GM23248 (cell line): ENCODE results near the gene ETNPPL. TPM values are rescaled to one million over a fixed set of nuclear protein-coding genes. Genes with fewer than 3 reads are reported as not detected.
A peak's percentile ranks its signal among the peaks of the same experiment; 100 is the strongest.

Experiments
- DNase-seq: peaks from one replicate; pipeline ENCODE4 v3.0.0-alpha.2; 2015
- H2AFZ ChIP-seq: fragments of 200-600 bp; sonication (generic); 2 replicates; pipeline ENCODE4 v1.6.1; 2016; ENCODE audit warnings: antibody characterized with exemption
- H3F3A ChIP-seq: fragments of 200-600 bp; sonication (generic); 2 replicates; pipeline ENCODE4 v1.6.1; 2016; ENCODE audit warnings: mild to moderate bottlenecking, antibody characterized with exemption, mixed run types; ENCODE audit not compliant: insufficient read depth
- H3K27ac ChIP-seq: fragments of 200-600 bp; sonication (generic); 2 replicates; pipeline ENCODE4 v1.5.1; 2016; ENCODE audit warnings: mild to moderate bottlenecking
- H3K27me3 ChIP-seq: fragments of 200-600 bp; sonication (generic); replicated peaks from 2 replicates; pipeline ENCODE4 v1.6.1; 2016; ENCODE audit warnings: mild to moderate bottlenecking; ENCODE audit not compliant: insufficient read depth
- H3K36me3 ChIP-seq: fragments of 200-600 bp; sonication (generic); 2 replicates; pipeline ENCODE4 v1.6.1; 2016; ENCODE audit warnings: low read depth, mild to moderate bottlenecking
- H3K4me1 ChIP-seq: fragments of 200-600 bp; sonication (generic); 2 replicates; pipeline ENCODE4 v1.6.1; 2016; ENCODE audit warnings: mild to moderate bottlenecking; ENCODE audit not compliant: insufficient read depth
- H3K4me2 ChIP-seq: fragments of 200-600 bp; sonication (generic); one replicate; pipeline ENCODE4 v1.6.1; 2016; ENCODE audit warnings: mild to moderate bottlenecking; ENCODE audit not compliant: unreplicated experiment
- H3K4me3 ChIP-seq: fragments of 200-600 bp; sonication (generic); 2 replicates; pipeline ENCODE4 v1.5.1; 2016; ENCODE audit warnings: mild to moderate bottlenecking
- H3K79me2 ChIP-seq: fragments of 200-600 bp; sonication (generic); 2 replicates; pipeline ENCODE4 v1.6.1; 2016; ENCODE audit warnings: mild to moderate bottlenecking; ENCODE audit not compliant: insufficient read depth
- H3K9ac ChIP-seq: fragments of 200-600 bp; sonication (generic); 2 replicates; pipeline ENCODE4 v1.6.1; 2016; ENCODE audit warnings: mild to moderate bottlenecking
- H3K9me2 ChIP-seq: fragments of 200-600 bp; sonication (generic); 2 replicates; pipeline ENCODE4 v1.6.1; 2016; ENCODE audit warnings: mixed run types, mild to moderate bottlenecking, moderate library complexity; ENCODE audit not compliant: insufficient read depth
- H3K9me3 ChIP-seq: fragments of 200-600 bp; sonication (generic); one replicate; pipeline ENCODE4 v1.6.1; 2017; ENCODE audit warnings: low read depth
- H4K20me1 ChIP-seq: fragments of 200-600 bp; sonication (generic); 2 replicates; pipeline ENCODE4 v1.6.0; 2016; ENCODE audit not compliant: insufficient read depth
- EZH2 ChIP-seq: fragments of 200-600 bp; sonication (generic); IDR thresholded peaks from 2 replicates; pipeline ENCODE4 v1.6.1; 2018; ENCODE audit warnings: antibody characterized with exemption, mild to moderate bottlenecking; ENCODE audit not compliant: insufficient read depth, poor library complexity, severe bottlenecking
- EZH2phosphoT487 ChIP-seq: fragments of 200-600 bp; sonication (generic); IDR thresholded peaks from 2 replicates; pipeline ENCODE4 v1.6.1; 2018; ENCODE audit warnings: antibody characterized with exemption, moderate library complexity, mild to moderate bottlenecking, low read depth; ENCODE audit not compliant: insufficient read depth
- WGBS, 2 experiments: methylation state at CpG; one replicate each; pipeline ENCODE4 v1.1.6; 2015 to 2017; ENCODE audit warnings: low lambda C conversion rate in 2 of 2, low coverage in 1 of 2; ENCODE audit errors: missing lambda C conversion rate in 2 of 2; 5-methylcytosine and 5-hydroxymethylcytosine counted together
- in situ Hi-C: fragments of 300-500 bp; cut with MboI; formaldehyde crosslinking; loops from 2 replicates; pipeline ENCODE4 v1.15.0; 2020
- polyA plus RNA-seq: library from polyadenylated mRNA; unstranded; fragments of >200 nt; fragmentation: Nextera tagmentation; extraction: Ambion mirVana; gene quantifications from 2 replicates; pipeline ENCODE4 v1.2.1, GENCODE V29; 2016
- total RNA-seq: library from RNA; depleted of rRNA; stranded (reverse); fragments of >200 nt; shearing (Covaris generic); gene quantifications from 2 replicates; pipeline ENCODE4 v1.2.3, GENCODE V29; 2014

The ETNPPL gene
- total and polyA plus RNA-seq, 2 experiments from 2014 or later: not detected

DNA sequence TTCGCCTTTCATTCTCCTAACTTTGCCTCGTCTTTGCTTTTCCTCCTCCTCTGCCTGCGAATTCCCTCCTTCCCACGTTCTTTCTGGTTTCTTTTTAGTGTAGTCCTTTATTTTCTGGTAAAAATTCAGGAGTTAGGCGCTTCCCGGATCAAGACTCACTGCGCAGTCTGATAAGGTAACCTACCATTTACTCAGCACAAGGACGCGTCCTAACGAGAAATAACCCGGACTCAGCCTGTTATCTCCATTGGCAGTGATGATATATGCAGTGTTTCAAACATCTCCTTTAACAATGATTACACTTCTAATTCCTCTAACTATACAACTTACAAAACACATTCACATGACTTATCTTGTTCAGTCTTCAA lies 357 bp upstream of the ETNPPL start:
- H3K4me3 ChIP-seq: peak overlapping the region; percentile 71
- peak overlapping the region; percentile 80 for H2AFZ ChIP-seq
- no peak overlapping the region for H3K9ac ChIP-seq
- WGBS, 2 experiments: 21 to 24% methylated on average over 11 of the region's 11 CpGs
- H3F3A ChIP-seq: no peaks in the 10 kb centered on the region
- no peaks in the 10 kb centered on the region for H3K36me3 ChIP-seq
- H3K9me3 ChIP-seq: no peaks in the 10 kb centered on the region
- peak overlapping the region; percentile 86 for H3K4me2 ChIP-seq
- H3K4me1 ChIP-seq: no peaks in the 10 kb centered on the region
- no peaks in the 10 kb centered on the region for H4K20me1 ChIP-seq
- DNase-seq: no peak
- H3K27ac ChIP-seq: no peak overlapping the region
- no peak for TF ChIP-seq EZH2
- TF ChIP-seq EZH2phosphoT487: no peak
- no peaks in the 10 kb centered on the region for H3K9me2 ChIP-seq
- H3K27me3 ChIP-seq: peaks cover 36% of the 10 kb centered on the region
- in situ Hi-C loops: no loop called here
- H3K79me2 ChIP-seq: no peaks in the 10 kb centered on the region

- Histone ChIP-seq H3K9me3 (no peaks in the 10 kb centered on the region), H2AFZ (no peak overlapping the region), H3K9ac (no peak overlapping the region), H3K36me3 (no peaks in the 10 kb centered on the region), H4K20me1 (no peaks in the 10 kb centered on the region), H3K9me2 (no peaks in the 10 kb centered on the region), H3K27me3 (peaks cover 36% of the 10 kb centered on the region), H3K4me2 (no peak overlapping the region), H3K27ac (no peak overlapping the region), H3K4me1 (no peaks in the 10 kb centered on the region), H3K79me2 (no peaks in the 10 kb centered on the region), H3K4me3 (no peak overlapping the region), H3F3A (no peaks in the 10 kb centered on the region)
- DNase-seq: no peak
- WGBS, 2 experiments: 81 to 85% methylated on average over 9 of the region's 9 CpGs
- no peak for TF ChIP-seq EZH2
- TF ChIP-seq EZH2phosphoT487: no peak
- in situ Hi-C loops: no loop called here
Measured at GRCh38 chr4:108758498-108758897, 4.4 kb downstream of the ETNPPL start.

DNA sequence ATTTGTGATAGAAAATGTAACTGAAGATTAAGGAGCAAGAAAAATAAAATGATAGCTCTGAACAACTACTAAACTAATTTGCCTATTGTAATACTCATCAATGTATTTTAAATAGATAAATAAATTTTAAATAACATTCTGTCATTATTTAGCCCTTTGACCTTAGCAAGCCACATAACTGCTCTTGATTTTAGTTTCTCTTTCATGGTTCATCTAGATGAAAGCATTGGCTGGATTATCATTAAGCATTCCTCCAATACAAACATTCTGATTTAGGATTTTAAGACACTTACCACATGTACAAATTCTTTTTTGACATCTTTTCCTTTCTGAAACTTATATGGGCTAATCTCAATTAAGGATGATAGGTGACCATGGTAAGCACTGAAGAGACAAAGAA lies 8.5 kb downstream of the ETNPPL start:
- Histone ChIP-seq H3F3A (no peaks in the 10 kb centered on the region), H3K4me3 (no peak overlapping the region), H4K20me1 (no peaks in the 10 kb centered on the region), H3K4me1 (no peaks in the 10 kb centered on the region), H3K27ac (no peak overlapping the region), H2AFZ (no peak overlapping the region), H3K36me3 (no peaks in the 10 kb centered on the region), H3K9me3 (no peaks in the 10 kb centered on the region), H3K27me3 (0 out of 2 replicates have a peak, but pooled peaks cover under 1% of the 10 kb centered on the region), H3K9me2 (no peaks in the 10 kb centered on the region), H3K79me2 (no peaks in the 10 kb centered on the region), H3K4me2 (no peak overlapping the region), H3K9ac (no peak overlapping the region)
- TF ChIP-seq EZH2: no peak
- TF ChIP-seq EZH2phosphoT487: no peak
- no peak for DNase-seq
- in situ Hi-C loops: no loop called here

DNA sequence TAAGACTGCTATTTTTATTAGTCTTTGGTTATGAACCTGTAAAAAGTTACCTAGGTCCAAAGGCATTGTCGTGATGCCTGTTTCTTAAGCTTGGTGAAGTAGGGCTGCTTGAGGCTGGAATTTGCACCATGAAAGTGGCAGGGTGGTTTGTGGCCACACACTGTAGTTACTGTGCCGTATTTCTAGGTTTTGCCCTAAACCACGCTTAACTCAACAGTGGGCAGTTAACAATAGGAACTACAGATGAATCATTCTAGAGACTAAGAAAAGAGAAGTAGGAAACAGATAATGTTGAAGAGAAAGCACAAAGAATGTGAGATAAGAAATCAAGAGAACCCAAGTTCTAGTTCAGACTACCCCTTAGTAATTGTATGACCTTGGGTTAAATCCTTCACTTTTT lies 11.5 kb downstream of the ETNPPL start:
- 78 to 80% methylated on average over 3 of the region's 3 CpGs for whole genome bisulfite sequencing, 2 experiments
- no peaks in the 10 kb centered on the region for H3K9me3 ChIP-seq
- no peak overlapping the region for H3K9ac ChIP-seq
- H2AFZ ChIP-seq: no peak overlapping the region
- in situ Hi-C loops: no loop called here
- no peaks in the 10 kb centered on the region for H3K79me2 ChIP-seq
- no peak for DNase-seq
- H3K9me2 ChIP-seq: no peaks in the 10 kb centered on the region
- no peaks in the 10 kb centered on the region for H3K36me3 ChIP-seq
- no peak overlapping the region for H3K27ac ChIP-seq
- TF ChIP-seq EZH2phosphoT487: no peak
- no peak for TF ChIP-seq EZH2
- no peak overlapping the region for H3K4me3 ChIP-seq
- no peaks in the 10 kb centered on the region for H4K20me1 ChIP-seq
- H3K4me1 ChIP-seq: no peaks in the 10 kb centered on the region
- no peak overlapping the region for H3K4me2 ChIP-seq
- H3K27me3 ChIP-seq: no peaks in the 10 kb centered on the region
- H3F3A ChIP-seq: no peaks in the 10 kb centered on the region

DNA sequence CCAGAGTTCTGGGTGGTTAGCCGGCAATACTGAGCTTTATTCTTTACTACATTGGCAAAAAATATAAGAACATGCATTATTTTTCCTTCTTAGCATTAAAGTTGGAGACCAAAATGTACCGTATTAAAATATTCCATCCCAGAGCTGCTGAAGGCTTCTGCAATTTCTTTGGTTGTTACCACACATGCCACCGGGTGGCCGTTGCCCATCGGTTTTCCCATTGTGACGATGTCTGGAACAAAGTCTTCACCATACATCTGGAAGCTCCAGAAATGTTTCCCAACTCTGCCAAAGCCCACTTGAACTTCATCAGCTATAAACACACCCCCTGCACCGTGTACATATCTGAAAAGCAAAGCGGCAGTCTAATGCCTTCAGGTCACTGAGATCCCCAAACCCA lies 13.7 kb downstream of the ETNPPL start:
- Histone ChIP-seq H4K20me1 (no peaks in the 10 kb centered on the region), H3K27me3 (no peaks in the 10 kb centered on the region), H3K36me3 (no peaks in the 10 kb centered on the region), H3K9ac (no peak overlapping the region), H3K4me2 (no peak overlapping the region), H3K4me3 (no peak overlapping the region), H3K79me2 (no peaks in the 10 kb centered on the region), H3F3A (no peaks in the 10 kb centered on the region), H3K9me3 (no peaks in the 10 kb centered on the region), H3K27ac (no peak overlapping the region), H3K4me1 (no peaks in the 10 kb centered on the region), H3K9me2 (no peaks in the 10 kb centered on the region), H2AFZ (no peak overlapping the region)
- in situ Hi-C loops: no loop called here
- DNase-seq: no peak
- TF ChIP-seq EZH2 (no peak), EZH2phosphoT487 (no peak)
- 77 to 80% methylated on average over 8 of the region's 8 CpGs for WGBS, 2 experiments
